NCI-H526 treated with DMSO at 0.1 percent for 48 hours (cell line): ENCODE results near the gene IL13RA1.
A peak's percentile ranks its signal among the peaks of the same experiment; 100 is the strongest.
"Not testable (repeated sequence)": the region's sequence is repeated elsewhere in the genome, so short reads cannot be mapped to it uniquely, and the experiment has no call there.

Experiments used
- DNase-seq: peaks from one replicate; lab custom pipeline; 2025; lab: John Stamatoyannopoulos, UW

IL13RA1 gene

DNA sequence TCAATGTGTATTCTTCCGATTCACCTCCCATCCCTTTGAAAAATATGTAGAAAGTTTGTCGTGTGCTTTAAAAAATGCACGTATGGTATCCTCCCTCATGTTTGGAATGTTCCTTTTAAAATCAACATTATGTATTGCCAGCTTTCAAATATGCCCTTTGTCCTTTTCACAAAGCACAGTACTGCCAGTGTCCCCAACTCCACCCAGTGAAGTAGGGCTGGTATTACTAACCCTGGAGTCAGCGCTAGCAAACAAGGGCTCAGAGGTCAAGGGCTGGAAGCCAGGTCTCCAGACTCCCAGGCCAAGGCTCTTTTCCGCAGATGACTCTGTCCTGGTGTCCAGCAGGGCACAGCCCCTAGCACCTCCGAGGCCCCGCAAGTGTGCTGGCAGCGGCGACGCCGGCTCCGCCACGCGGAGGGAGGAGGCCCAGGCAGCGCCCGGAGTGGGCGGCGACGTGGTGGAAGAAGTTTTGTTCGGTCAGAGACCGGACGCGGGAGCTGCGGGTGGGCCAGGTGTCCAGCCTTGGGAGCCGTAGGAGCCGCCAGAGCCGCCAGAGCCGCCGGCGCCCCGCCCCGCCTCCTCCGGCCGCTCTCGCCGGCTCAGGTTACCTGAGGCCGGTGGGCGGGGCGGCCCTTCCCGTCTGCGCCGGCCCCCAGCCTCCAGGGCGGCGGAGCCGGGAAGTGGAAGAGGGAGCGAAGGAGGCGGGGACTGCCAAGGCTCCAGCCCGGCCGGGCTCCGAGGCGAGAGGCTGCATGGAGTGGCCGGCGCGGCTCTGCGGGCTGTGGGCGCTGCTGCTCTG, at the start of gene IL13RA1:
Gene IL13RA1, plus strand, starts transcription at position 720 of the 799 bp plus-strand sequence. Its CDS starts 33 bp downstream, at position 753.
- peak; percentile 73 for DNase-seq

DNA sequence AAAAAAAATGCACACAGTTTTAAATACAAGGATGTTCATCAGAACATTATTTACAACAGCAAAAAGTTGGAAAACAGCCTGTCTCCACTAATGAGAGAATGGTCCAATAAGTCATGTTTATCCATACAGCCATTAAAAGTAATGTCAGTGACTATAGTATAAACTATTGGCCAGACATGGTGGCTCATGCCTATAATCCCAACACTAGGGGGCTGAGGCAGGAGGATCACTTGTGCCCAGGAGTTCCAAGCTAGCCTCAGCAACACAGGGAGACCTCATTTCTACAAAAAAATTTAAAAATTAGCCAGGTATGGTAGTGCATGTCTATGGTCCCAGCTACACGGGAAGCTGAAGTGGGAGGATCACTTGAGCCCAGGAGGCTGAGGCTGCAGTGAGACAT, 48.1 kb upstream of the IL13RA1 start:
- DNase-seq, result no peak

DNA sequence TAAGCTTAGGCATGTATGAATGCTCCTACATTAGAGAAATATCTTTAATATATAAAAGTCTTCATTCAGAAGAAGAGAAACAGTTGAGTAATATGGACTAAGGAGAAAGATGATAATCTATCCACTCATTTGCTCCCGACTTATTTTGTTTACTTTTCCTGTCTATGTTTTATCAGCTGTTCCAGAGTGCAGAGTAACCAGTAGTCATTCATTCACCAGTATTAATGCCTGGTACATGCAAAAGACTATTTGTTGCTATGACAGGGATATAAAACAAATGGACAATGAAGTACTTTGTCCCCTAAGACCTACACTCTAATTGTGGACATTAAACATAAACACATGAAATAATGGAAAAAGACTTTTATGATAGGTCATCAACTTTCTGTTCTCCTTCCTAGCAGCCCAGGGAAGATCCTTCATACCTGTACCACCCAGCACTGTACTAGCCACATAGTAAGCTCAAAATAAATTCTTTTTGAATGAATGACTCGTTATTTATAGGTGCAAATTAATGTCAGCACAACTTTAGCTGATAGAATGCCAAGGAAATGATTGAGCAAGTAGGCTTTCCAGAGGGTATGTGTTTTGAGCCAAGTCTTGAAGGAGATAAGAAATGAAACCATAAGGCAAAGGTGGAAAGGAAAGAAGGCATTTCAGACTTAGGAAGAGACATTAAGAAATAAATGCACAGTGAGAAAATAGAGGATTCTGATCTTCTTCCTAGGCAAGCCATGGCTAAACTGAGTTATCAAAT, 45.0 kb upstream of the IL13RA1 start:
- DNase-seq, result peak; percentile 92

DNA sequence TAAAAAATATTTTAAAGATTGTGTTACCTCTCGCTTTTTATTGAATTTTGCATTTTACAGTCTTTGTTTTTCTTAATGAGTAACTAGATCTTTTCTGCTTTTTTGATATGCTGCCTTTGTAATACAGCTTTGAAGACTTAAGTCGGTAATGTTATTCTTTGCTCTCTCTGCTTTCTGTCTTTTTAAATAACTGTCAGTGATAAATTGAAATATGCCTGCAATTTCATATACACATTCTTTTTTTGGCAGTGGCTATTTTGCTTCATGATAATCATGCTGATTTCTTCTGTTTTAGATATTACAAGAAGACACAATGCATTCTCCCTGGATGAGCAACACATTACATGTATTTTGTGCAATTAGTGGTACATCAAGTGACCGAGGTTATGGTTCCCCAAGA, 42.0 kb upstream of the IL13RA1 start:
- peak; percentile 10 for DNase-seq

DNA sequence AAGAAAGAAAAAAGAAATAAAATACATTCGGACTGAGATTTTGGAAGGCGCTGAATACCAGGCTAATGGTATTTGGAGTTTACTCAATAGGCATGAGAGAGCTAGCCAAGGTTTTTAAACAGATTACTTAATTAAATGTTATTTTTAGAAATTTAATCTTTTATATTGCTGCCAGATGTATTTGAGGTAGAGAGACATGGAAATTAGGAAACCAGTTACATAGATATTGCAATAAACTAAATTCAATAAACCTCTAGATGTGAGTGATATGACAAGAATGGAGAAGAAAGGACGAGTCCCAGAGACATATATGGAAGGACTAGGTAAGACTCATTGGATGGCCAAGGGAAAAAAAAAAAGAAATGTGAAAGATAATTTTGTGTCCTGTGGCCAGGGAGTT, 38.5 kb upstream of the IL13RA1 start:
- DNase-seq, result no peak

DNA sequence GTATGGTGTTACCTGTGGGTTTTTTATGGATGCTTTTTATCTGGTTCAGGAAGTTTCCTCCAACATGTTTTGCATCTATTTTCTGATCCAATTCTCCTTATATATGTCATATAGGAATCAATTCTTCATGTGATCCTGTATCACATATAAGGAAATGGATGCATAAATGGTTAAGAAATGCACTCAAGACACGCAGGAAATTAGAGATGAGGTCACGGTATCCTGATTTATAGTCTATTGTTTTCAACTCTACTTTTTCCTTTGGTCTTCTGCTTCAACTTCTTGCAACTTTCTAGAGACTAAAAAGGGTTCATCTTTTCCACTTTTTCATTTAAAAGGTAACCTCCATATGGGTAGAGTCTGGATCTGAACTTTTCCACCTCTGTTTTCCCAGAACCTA, 33.6 kb upstream of the IL13RA1 start:
- no peak for DNase-seq

DNA sequence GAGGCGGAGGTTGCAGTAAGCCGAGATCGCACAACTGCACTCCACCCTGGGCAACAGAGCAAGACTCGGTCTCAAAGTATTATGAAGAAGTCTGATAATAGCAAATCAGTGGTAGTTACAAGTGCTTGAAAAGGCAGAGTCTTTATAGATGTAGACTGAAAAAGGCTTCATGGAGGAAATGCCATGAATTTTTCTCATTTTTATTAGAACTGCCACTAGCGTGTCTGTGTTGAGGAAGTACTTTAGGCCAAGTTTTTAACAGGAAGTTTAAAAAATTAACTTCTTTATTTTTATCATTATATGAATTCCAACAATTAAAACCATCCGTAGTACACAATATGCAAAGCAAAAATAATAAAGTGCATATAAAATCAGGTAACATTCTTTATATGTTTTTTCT, 32.8 kb upstream of the IL13RA1 start:
- DNase-seq, result no peak

DNA sequence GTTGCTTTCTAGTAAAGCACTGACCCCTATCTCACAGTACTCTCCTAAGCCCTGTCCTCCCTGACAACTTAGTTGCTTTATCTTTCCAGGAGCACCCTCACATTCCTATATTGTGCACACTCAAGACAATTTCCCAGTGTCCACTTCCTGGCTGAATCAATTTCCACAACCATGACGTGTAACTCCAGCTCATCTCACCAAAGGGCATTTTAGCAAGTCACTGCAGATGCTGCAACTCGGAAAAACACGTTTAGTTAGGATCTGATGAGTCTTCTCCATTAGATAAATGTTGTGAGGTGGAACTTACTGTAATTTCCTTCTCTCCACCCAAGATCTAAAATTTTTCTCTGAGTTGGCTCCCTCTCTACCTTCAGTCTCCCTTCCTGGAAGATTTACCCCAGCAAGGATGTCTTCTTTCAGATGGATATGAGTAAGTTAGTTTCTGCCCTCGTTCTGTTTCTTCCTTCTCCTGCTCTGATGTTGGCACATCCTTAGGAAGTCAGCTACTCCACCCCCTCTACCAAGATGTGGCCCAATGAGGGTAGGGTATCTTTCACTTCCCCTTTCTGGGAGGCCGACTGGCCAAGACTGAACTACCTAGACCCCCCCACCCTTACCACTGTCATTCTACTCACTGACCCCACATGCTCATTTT, 28.8 kb upstream of the IL13RA1 start:
- no peak for DNase-seq

DNA sequence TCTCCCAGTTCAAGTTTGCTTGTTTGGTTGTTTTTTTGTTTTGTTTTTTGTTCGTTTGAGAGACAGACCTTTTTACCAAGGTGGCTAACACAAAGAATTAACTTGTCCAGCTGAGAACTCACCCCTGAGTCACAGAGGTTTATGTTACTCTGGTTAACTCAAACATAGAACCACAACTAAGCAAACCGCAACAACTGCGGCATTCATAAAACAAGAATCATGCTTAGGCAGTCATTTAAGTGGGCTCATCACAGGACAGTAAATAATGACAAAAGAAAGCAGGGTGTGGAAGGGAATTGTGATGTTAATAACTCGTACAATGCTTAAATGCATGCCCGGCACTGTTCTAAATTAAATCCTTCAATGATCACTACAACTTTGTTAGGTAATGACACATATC, 24.7 kb upstream of the IL13RA1 start:
- DNase-seq, result no peak

DNA sequence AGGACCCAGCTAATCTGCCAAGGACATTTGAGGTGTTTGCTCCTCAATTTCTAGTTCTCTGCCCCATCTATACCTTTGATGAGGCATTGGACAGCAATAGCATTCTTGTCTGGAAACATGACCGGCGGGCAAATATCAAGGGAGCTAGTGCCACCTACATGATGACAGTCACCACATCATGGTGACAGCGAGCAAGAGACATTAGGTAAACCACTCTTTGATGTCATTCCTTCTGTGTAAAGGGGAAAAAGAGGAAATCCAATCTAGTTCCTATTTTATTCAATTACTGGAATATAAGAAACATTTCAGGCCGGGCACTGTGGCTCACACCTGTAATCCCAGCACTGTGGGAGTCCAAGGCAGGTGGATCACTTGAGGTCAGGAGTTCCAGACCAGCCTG, 20.7 kb upstream of the IL13RA1 start:
- no peak for DNase-seq

DNA sequence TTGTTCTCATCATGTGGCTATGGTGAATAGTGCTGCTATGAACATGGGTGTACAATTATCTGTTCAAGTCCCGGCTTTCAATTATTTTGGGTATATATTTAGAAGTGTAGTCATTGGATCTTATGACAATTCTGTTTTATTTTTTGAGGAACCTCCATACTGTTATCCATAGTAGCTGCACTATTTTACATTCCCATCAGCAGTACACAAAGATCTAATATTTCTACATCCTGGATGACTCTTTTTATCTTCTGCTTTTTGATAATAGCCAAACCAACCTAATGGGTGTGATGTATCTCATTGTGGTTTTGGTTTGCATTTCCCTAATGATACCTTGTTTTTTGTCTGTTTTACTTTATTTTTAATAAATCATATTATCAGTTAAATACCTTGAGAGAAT, 12.9 kb upstream of the IL13RA1 start:
- DNase-seq, result no peak

DNA sequence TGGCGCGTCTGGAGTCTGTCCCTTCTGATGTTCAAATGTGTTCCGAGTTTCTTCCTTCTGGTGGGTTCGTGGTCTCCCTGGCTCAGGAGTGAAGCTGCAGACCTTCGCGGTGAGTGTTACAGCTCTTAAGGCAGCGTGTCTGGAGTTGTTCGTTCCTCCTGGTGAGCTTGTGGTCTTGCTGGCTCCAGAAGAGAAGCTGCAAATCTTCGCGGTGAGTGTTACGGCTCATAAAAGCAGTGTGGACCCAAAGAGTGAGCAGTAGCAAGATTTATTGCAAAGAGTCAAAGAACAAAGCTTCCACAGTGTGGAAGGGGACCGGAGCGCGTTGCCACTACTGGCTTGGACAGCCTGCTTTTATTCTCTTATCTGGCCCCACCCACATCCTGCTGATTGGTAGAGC, 11.5 kb upstream of the IL13RA1 start:
- not testable (repeated sequence) for DNase-seq

DNA sequence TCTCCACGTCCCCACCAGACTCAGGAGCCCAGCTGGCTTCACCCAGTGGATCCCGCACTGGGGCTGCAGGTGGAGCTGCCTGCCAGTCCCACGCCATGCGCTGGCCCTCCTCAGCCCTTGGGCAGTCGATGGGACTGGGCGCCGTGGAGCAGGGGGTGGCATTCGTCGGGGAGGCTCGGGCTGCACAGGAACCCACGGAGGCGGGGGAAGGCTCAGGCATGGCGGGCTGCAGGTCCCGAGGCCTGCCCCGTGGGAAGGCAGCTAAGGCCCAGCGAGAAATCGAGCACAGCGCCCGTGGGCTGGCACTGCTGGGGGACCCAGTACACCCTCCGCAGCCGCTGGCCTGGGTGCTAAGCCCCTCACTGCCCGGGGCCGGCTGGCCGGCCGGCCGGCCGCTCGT, 10.6 kb upstream of the IL13RA1 start:
- DNase-seq, result not testable (repeated sequence)

DNA sequence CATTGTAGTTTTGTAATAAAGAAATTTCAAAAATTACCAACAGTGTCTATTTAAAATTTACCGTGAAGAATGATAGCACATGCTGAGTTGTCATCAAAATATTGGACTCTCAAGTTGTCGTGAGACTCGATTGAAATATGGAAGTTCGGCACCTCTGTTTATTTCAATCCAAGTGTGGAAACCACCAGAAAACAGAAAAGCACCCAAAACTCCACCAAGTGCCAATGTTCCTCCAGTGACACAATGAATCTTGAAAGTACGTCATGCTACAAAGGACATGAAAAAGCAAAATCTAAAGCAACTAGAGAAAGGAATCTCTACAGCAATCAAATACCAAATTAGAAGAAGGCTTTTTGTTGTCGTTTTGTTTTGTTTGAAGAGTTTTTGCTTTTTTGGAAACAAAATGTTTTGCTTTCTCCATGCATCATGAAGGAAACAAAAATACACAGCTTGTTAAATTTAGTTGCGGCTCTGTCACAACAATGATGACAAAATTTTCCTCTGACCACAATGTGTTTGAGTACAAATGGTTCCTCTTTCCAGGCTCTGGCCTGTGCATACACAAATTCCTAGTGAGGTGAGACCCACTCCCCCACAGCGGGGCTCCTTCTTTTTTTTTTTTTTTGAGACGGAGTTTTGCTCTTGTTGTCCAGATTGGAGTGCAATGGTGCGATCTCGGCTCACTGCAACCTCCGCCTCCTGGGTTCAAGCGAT, 9.6 kb upstream of the IL13RA1 start:
- no peak for DNase-seq

DNA sequence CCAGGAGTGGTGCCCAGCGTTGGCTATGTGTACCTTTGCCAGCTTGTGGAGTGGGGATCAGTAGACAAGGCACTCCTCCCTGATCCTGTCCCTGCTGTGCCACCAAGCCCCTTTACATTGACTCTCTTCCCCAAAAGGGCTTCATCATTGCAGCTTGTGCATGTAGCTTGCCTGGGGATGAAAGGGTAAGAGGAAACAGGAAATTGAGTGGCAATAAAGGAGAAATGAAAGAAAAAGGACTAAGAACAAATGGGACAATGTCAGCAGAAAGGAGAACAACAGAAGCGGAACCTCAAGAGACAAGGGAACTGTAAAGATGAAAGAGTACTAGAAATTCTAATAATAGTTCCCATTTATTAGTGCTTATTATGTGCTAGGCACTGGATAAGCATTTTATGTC, 8.7 kb upstream of the IL13RA1 start:
- DNase-seq, result no peak

DNA sequence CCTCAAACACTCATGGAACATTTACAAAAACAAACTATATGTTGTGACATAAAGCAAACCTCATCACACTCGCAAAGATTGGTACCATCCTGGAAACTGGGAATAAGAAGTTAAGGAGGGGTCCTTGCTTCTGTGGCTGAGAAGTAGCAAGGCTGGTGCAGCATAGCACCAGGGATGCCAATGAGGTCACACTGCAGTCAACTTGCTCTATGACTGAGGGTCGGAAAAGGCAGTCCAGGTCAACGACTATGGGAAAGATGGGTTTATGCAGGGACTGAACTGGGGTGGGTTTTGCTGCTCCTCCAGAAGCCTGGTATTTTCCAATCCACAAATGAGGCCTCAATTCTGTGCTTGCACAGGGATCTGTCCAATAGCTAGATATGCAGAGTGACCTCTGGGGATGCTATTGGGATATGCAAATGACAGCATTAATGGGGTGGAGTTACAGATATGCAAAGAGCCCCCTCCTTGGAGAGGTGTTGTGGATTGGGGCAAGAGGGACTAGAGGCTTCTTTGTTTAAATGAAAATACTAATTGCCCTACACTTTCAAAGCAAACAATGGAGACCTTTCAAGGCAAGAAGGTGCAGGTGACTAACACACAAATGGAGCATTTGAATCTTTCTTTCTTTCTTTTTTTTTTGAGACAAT, 7.2 kb upstream of the IL13RA1 start:
- peak; percentile 90 for DNase-seq

DNA sequence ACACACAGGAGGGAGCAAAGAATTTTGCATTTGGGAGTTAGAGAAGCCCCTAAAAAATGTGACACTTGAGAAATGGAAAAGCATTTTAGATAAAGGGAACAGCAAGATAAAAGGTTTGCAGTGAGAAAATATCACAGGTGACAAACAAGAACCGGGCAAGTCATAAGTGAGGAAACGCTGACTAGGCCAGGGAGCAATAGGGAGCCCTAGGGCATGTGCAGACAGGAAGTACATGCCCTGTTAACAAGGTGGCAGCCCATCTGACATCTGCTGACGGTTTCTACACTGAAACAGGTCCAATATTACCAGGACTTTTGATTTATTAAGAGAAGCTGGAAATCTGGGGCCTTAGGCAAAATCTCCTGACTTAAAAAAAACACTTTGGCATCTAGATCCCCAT, 4.0 kb upstream of the IL13RA1 start:
- peak; percentile 3 for DNase-seq

DNA sequence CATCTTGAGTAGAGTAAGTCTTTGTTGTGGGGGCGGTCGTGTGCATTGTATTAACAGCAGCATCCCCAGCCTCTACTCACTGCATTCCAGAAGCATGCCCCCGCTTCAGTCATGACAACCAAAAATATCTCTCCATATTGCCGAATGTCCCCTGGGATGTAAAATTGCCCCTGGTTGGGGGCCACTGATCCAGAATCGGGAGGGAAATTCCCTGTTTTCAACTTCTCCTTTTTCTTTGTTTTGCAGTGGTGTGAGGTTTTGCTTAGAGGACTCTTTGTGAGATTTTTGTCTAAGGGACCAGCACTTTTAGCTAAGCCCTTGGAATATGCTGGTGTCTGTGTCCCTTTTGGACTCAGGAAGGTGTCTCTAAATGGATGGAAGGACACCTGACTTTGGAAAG, 3.0 kb upstream of the IL13RA1 start:
- DNase-seq, result no peak

DNA sequence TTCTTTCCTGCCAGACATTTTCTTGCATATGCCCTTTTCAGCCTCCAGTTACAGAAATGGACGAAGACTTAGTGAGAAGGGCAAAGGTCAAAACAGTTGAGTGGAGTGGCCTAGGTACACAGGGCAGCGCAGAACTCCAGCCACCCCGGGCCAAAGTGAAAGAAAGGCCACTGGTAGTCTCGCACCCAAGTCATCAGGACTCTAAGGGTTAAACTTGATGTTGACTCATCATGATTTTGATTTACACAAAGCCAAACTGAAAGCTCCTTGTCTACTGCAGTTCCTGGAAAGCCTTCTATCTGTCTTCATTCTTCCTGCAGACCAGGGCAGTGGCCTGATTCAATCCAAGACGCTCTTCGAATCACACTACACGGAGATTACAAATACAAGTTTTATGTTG, 2.6 kb upstream of the IL13RA1 start:
- peak; percentile 23 for DNase-seq

DNA sequence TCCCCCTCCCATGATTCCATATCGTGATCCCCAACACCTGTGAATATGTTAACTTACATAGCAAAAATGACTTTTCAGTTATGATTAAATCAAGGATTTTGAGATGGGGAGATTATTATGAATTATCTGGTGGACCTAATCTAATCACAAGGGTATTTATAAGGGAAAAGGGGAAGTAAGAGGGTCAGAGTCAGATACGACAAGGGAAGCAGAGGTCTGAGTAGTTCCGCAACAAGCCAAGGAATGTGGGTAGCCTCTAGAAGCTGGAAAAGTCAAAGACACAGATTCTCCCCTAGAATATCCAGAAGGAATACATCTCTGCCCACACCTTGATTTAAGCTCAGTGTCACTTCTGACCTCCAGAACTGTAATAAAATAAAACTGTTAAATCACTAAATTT, 1.0 kb upstream of the IL13RA1 start:
- DNase-seq, result no peak

DNA sequence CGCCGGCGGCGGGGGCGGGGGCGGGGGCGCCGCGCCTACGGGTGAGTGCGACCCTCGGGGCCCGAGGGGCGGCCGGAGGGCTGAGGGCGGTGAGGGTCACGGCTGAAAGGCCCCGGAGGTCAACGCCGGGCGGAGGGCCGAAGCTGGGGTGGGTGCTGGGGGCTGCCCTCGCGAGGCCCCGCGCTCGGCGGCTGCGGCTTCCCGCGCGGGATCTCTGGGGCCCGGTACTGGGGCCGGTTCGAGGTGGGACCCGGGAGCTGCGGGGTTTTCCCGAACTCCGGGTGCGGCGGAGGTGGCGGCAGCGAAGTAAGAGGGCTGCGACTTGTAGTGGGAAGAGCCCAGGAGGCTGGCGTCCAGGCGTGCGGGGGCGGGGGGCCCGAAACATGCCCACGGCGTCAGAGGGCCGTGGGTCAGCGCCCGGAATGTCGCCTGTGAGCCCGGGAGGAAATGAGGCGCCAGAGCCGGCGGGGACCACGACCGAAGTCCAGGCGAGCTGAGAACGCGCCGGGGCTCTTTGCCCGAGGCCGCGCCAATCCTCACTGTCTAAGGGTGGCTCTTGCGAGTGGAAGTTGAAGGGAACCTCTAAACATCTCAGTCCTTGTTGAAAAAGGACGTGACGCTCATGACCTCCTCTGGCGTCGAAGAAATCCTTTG, 407 bp downstream of the IL13RA1 start:
- DNase-seq, result no peak
